Epithelial cell of proximal tubule (primary cell): ENCODE data around the gene INPP5K. TPM values are rescaled to one million over a fixed set of nuclear protein-coding genes. Genes with fewer than 3 reads are reported as not detected.
"Not testable (repeated sequence)": the region's sequence is repeated elsewhere in the genome, so short reads cannot be mapped to it uniquely, and the experiment has no call there.

Experiments used
- DNase-seq: peaks from one replicate; pipeline ENCODE4 v3.0.0-alpha.2; 2011; ENCODE audit warnings: low read depth
- H3K4me3 ChIP-seq: 2 replicates; pipeline ENCODE4 v1.5.1; 2011; ENCODE audit warnings: low read depth, mild to moderate bottlenecking, low read length
- CTCF ChIP-seq: conservative IDR thresholded peaks from 2 replicates; pipeline ENCODE4 v1.5.1; 2012; ENCODE audit warnings: low read depth, mild to moderate bottlenecking, low read length
- total RNA-seq: library from RNA; depleted of rRNA; stranded (reverse); fragments of >200 nt; gene quantifications from 2 replicates; pipeline ENCODE4 v1.2.3, GENCODE V29; 2015

Gene INPP5K
- total RNA-seq, 1 donor from 2014 or later, result 10.7 TPM

DNA sequence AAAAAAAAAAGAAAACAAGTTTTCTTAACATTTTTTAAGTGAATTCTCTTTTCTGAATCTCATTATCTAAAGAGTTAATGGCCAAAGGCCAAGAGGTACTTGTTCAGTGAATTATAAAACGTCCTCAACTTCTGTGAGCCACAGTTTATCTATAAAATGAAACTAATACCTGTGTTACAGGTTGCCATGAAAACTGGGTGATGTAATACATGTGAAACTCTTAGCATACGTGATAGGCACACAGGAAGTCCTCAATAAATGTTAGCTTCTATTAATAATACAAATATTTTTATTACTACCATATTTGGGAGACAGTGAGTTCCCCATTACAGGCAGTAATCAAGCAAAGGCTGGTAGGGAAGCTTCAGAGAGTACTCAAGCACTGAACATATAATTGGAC, 13.5 kb upstream of the INPP5K start:
- no peak for DNase-seq
- no peak for TF ChIP-seq CTCF

GRCh38 chr17:1526876-1527275, 10.5 kb upstream of the INPP5K start:
- DNase-seq, H3K4me3 ChIP-seq: not testable (repeated sequence)

More for the DNA sequence above, 13.5 kb upstream of the INPP5K start:
- H3K4me3 ChIP-seq, result no peak overlapping the region

GRCh38 chr17:1522626-1523025, 6.2 kb upstream of the INPP5K start:
- no peak overlapping the region for H3K4me3 ChIP-seq
- no peak for DNase-seq
- TF ChIP-seq CTCF, result no peak

GRCh38 chr17:1521086-1521640, 4.8 kb upstream of the INPP5K start:
- no peak overlapping the region for H3K4me3 ChIP-seq
- no peak for TF ChIP-seq CTCF
- no peak for DNase-seq

GRCh38 chr17:1519678-1520077, 3.3 kb upstream of the INPP5K start:
- DNase-seq, result no peak
- TF ChIP-seq CTCF, result no peak
- no peak overlapping the region for H3K4me3 ChIP-seq

- no peak for DNase-seq
- H3K4me3 ChIP-seq, result no peak overlapping the region
- TF ChIP-seq CTCF, result no peak
Observed at GRCh38 chr17:1518410-1518809, 2.0 kb upstream of the INPP5K start.

DNA sequence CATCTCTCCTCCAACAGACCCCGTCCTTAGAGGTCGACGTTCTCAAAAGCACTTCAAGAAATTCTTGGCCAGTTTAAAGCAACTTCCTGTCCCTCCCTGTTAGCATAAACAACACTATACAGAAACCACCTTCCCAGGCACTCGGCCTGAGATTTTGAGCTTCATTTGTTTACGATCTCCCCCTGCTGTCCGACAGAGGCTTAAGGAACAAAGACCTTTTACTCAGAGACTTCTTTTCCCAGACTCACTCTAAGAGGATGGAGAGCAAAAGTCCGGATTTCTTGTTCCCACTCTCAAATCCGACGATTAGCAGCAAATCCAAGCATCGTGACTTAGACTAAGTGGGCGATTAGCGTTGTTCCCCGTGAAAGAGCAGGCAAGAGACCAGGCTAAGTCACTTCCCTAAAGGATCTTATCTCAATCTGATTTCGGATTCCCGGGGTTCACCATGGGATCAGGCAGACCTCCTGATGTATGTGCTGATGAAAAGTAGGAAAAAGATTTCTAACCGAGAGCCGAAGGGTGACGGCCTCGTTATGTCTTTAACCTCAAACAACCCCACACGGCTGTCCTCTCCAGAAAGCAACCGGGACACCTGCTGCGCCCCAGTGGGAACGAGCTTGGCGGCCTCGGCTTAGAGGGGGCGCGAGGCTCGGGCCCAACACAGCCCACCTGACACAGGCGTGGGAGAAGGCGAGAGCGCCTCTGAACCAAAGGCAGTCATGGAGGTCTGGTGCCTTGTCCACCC, 598 bp downstream of the INPP5K start:
- peak; percentile 78 for TF ChIP-seq CTCF
- peak; percentile 59 for DNase-seq
- peak overlapping the region; percentile 94 for H3K4me3 ChIP-seq
